Fibroblast of lung (primary cell): Measurements from ENCODE around the gene GARIN1A. TPM values are rescaled to one million over a fixed set of nuclear protein-coding genes. Genes with fewer than 3 reads are reported as not detected.
"Not testable (repeated sequence)": the region's sequence is repeated elsewhere in the genome, so short reads cannot be mapped to it uniquely, and the experiment has no call there.

Source experiments
- DNase-seq, 2 donors: peaks; one replicate each; pipeline versions ENCODE4 v3.0.0 to v3.0.0-alpha.2; 2010; ENCODE audit warnings: low read depth in 2 of 2
- H2AFZ ChIP-seq: 2 replicates; pipeline ENCODE4 v1.5.1; 2012; ENCODE audit warnings: low read length, control low read depth, inconsistent platforms
- H3K27ac ChIP-seq: 2 replicates; pipeline ENCODE4 v1.5.1; 2011; ENCODE audit warnings: low read length, control low read depth; ENCODE audit not compliant: insufficient read depth
- H3K27me3 ChIP-seq: 2 replicates; pipeline ENCODE4 v1.5.1; 2011; ENCODE audit warnings: mild to moderate bottlenecking, low read length; ENCODE audit not compliant: control insufficient read depth, insufficient read depth
- H3K36me3 ChIP-seq: 2 replicates; pipeline ENCODE4 v1.5.1; 2011; ENCODE audit warnings: low read length; ENCODE audit not compliant: control insufficient read depth, insufficient read depth
- H3K4me1 ChIP-seq: 2 replicates; pipeline ENCODE4 v1.5.1; 2011; ENCODE audit warnings: low read length; ENCODE audit not compliant: control insufficient read depth, insufficient read depth; ENCODE audit errors: extremely low read depth
- H3K4me2 ChIP-seq: 2 replicates; pipeline ENCODE4 v1.5.1; 2011; ENCODE audit warnings: low read length, control low read depth; ENCODE audit not compliant: insufficient read depth; ENCODE audit errors: extremely low read depth
- H3K4me3 ChIP-seq, 4 experiments: fragments of 200-600 bp in 1 of 4; sonication (generic) in 1 of 4; replicated peaks in 1 of 4; 2 replicates each; pipeline ENCODE4 v1.5.1; 2011 to 2016; ENCODE audit warnings: low read length in 4 of 4, low read depth in 3 of 4, mild to moderate bottlenecking in 3 of 4, control low read depth in 2 of 4, inconsistent platforms in 1 of 4, mixed read lengths in 1 of 4; ENCODE audit not compliant: insufficient read depth in 1 of 4; ENCODE audit errors: control extremely low read depth in 1 of 4
- H3K79me2 ChIP-seq: 2 replicates; pipeline ENCODE4 v1.5.1; 2012; ENCODE audit warnings: mild to moderate bottlenecking, low read length, inconsistent platforms; ENCODE audit not compliant: control insufficient read depth, insufficient read depth
- H3K9ac ChIP-seq: 2 replicates; pipeline ENCODE4 v1.5.1; 2011; ENCODE audit warnings: mild to moderate bottlenecking, low read length, control low read depth; ENCODE audit not compliant: insufficient read depth
- H3K9me3 ChIP-seq: 2 replicates; pipeline ENCODE4 v1.5.1; 2012; ENCODE audit warnings: low read depth, low read length; ENCODE audit not compliant: control insufficient read depth, insufficient read depth
- H4K20me1 ChIP-seq: 2 replicates; pipeline ENCODE4 v1.5.1; 2011; ENCODE audit warnings: low read length; ENCODE audit not compliant: control insufficient read depth, insufficient read depth; ENCODE audit errors: extremely low read depth
- CTCF ChIP-seq, 2 donors: IDR thresholded peaks in 1 of 2; conservative IDR thresholded peaks in 1 of 2; 1 replicate in 1 of 2; 2 replicates in 1 of 2; pipeline ENCODE4 v1.5.1; 2011 to 2012; ENCODE audit warnings: low read length in 2 of 2, control low read depth in 1 of 2, inconsistent platforms in 1 of 2, low read depth in 1 of 2, mild to moderate bottlenecking in 1 of 2
- EZH2 ChIP-seq: IDR thresholded peaks from 2 replicates; pipeline ENCODE4 v1.5.1; 2012; ENCODE audit warnings: low read length, control low read depth, mild to moderate bottlenecking; ENCODE audit errors: missing control alignments
- polyA plus RNA-seq, 2 donors: library from polyadenylated mRNA; depleted of rRNA in 1 of 2; stranded (reverse) in 1 of 2; unstranded in 1 of 2; fragments of >200 nt; gene quantifications; 2 replicates each; pipeline ENCODE4 v1.2.1, GENCODE V29; 2011 to 2012; ENCODE audit warnings: missing spikeins in 1 of 2
- total RNA-seq: library from RNA; depleted of rRNA; stranded (reverse); fragments of >200 nt; gene quantifications from 2 replicates; pipeline ENCODE4 v1.2.1, GENCODE V29; 2014

The GARIN1A gene
- total and polyA plus RNA-seq, 2 donors (not counting 1 experiment from before 2014, with no cell fraction given) = 0.52 to 1.5 TPM

- Histone ChIP-seq H3K27ac (no peak overlapping the region), H3K4me2 (no peak overlapping the region), H3K4me1 (no peaks in the 10 kb centered on the region), H3K9ac (no peak overlapping the region), H3K4me3 (no peak overlapping the region), H3K27me3 (no peaks in the 10 kb centered on the region), H3K79me2 (no peaks in the 10 kb centered on the region), H4K20me1 (no peaks in the 10 kb centered on the region), H2AFZ (no peak overlapping the region), H3K9me3 (no peaks in the 10 kb centered on the region), H3K36me3 (peaks cover 1% of the 10 kb centered on the region)
- DNase-seq = no peak
- no peak for TF ChIP-seq CTCF (conservative IDR thresholded peaks at IDR 0.05 in 1 of 2, IDR thresholded peaks at IDR 0.05 in 1 of 2; ENCODE audit: low read depth in 1 of 2, low read length in 2 of 2)
- no peak for TF ChIP-seq EZH2
Measured at GRCh38 chr7:128660596-128660995, 11.5 kb upstream of the GARIN1A start.

- no peak overlapping the region for H3K4me3 ChIP-seq
- no peak overlapping the region for H3K9ac ChIP-seq
- no peaks in the 10 kb centered on the region for H4K20me1 ChIP-seq
- H3K4me2 ChIP-seq = no peak overlapping the region
- no peak for DNase-seq
- no peak overlapping the region for H3K27ac ChIP-seq
- H3K36me3 ChIP-seq = peaks cover 1% of the 10 kb centered on the region
- no peaks in the 10 kb centered on the region for H3K79me2 ChIP-seq
- no peak overlapping the region for H2AFZ ChIP-seq
- H3K4me1 ChIP-seq = no peaks in the 10 kb centered on the region
- H3K27me3 ChIP-seq = no peaks in the 10 kb centered on the region
- TF ChIP-seq EZH2 = no peak
- no peak for TF ChIP-seq CTCF (conservative IDR thresholded peaks at IDR 0.05 in 1 of 2, IDR thresholded peaks at IDR 0.05 in 1 of 2; ENCODE audit: low read depth in 1 of 2, low read length in 2 of 2)
- H3K9me3 ChIP-seq = no peaks in the 10 kb centered on the region
Measured at GRCh38 chr7:128661446-128661845, 10.6 kb upstream of the GARIN1A start.

- no peak overlapping the region for H3K4me2 ChIP-seq
Measured at GRCh38 chr7:128662091-128662490, 10.0 kb upstream of the GARIN1A start.

GRCh38 chr7:128663223-128663622 is 8.9 kb upstream of the GARIN1A start:
- not testable (repeated sequence) for H4K20me1 ChIP-seq, H3K9me3 ChIP-seq, H3K27me3 ChIP-seq, H3K36me3 ChIP-seq, H3K79me2 ChIP-seq, H3K4me1 ChIP-seq, H3K9ac ChIP-seq, H3K4me2 ChIP-seq, DNase-seq, H3K27ac ChIP-seq, H3K4me3 ChIP-seq, H2AFZ ChIP-seq

More at GRCh38 chr7:128662091-128662490, 10.0 kb upstream of the GARIN1A start:
- H4K20me1 ChIP-seq = no peaks in the 10 kb centered on the region
- TF ChIP-seq CTCF (conservative IDR thresholded peaks at IDR 0.05 in 1 of 2, IDR thresholded peaks at IDR 0.05 in 1 of 2; ENCODE audit: low read depth in 1 of 2, low read length in 2 of 2) (no peak), EZH2 (no peak)
- no peaks in the 10 kb centered on the region for H3K9me3 ChIP-seq
- H2AFZ ChIP-seq = no peak overlapping the region
- peaks cover 1% of the 10 kb centered on the region for H3K36me3 ChIP-seq
- no peak overlapping the region for H3K9ac ChIP-seq
- no peaks in the 10 kb centered on the region for H3K27me3 ChIP-seq
- no peaks in the 10 kb centered on the region for H3K79me2 ChIP-seq
- no peak overlapping the region for H3K27ac ChIP-seq
- H3K4me1 ChIP-seq = no peaks in the 10 kb centered on the region
- DNase-seq = no peak
- H3K4me3 ChIP-seq = no peak overlapping the region
